B cell (primary cell): ENCODE results near the gene INAFM2. TPM values are rescaled to one million over a fixed set of nuclear protein-coding genes. Genes with fewer than 3 reads are reported as not detected.
A peak's percentile ranks its signal among the peaks of the same experiment; 100 is the strongest.

ENCODE experiments used
- ATAC-seq: fragments of 200-7000 bp; cut with Tn5 transposase; one replicate; pipeline ENCODE4 v1.10.0; 2021; ENCODE audit warnings: low read depth, mild to moderate bottlenecking, moderate number of reproducible peaks, moderate library complexity
- CTCF ChIA-PET: fragments of 350-600 bp; sonication (Branson Sonifier 250); formaldehyde crosslinking; loops from one replicate; lab custom pipeline; 2021; ENCODE audit warnings: antibody characterized with exemption, inconsistent platforms; lab: Charles Lee
- POLR2A ChIA-PET: fragments of 350-600 bp; sonication (Branson Sonifier 250); formaldehyde crosslinking; loops from one replicate; lab custom pipeline; 2021; ENCODE audit warnings: antibody characterized with exemption; lab: Charles Lee
- DNase-seq: peaks from one replicate; pipeline ENCODE4 v3.0.0; 2013
- H2AFZ ChIP-seq: 2 replicates; pipeline ENCODE4 v1.6.1; 2012; ENCODE audit warnings: mild to moderate bottlenecking, low read depth, low read length; ENCODE audit not compliant: insufficient read depth, poor library complexity, severe bottlenecking
- H3K27ac ChIP-seq, 2 donors: 1 replicate in 1 of 2; 2 replicates in 1 of 2; pipeline ENCODE4 v1.5.1; 2012 to 2013; ENCODE audit warnings: low read length in 2 of 2, mild to moderate bottlenecking in 2 of 2, moderate library complexity in 1 of 2
- H3K27me3 ChIP-seq, 4 experiments: fragments of 200-600 bp in 1 of 4; sonication (generic) in 1 of 4; replicated peaks in 1 of 4; 1 replicate in 2 of 4; 2 replicates in 2 of 4; pipeline versions ENCODE4 v1.6.1 to v1.7.0; 2013 to 2016; ENCODE audit warnings: low read length in 3 of 4, mild to moderate bottlenecking in 2 of 4, mixed read lengths in 1 of 4, moderate library complexity in 1 of 4; ENCODE audit not compliant: insufficient read depth in 4 of 4, control insufficient read depth in 3 of 4; ENCODE audit errors: control extremely low read depth in 1 of 4
- H3K36me3 ChIP-seq, 2 experiments: replicated peaks in 1 of 2; 1 replicate in 1 of 2; 2 replicates in 1 of 2; pipeline versions ENCODE4 v1.6.1 to v1.7.1; 2013; ENCODE audit warnings: low read length in 1 of 2; ENCODE audit not compliant: insufficient read depth in 2 of 2, control insufficient read depth in 1 of 2; ENCODE audit errors: control extremely low read depth in 1 of 2, extremely low read depth in 1 of 2
- H3K4me1 ChIP-seq, 2 donors: fragments of 200-600 bp in 1 of 2; sonication (generic) in 1 of 2; 1 replicate in 1 of 2; 2 replicates in 1 of 2; pipeline versions ENCODE4 v1.5.1 to v1.6.1; 2013 to 2017; ENCODE audit warnings: low read length in 2 of 2; ENCODE audit not compliant: control insufficient read depth in 2 of 2, insufficient read depth in 2 of 2
- H3K4me2 ChIP-seq: replicated peaks from 2 replicates; pipeline ENCODE3; 2012; ENCODE audit warnings: mild to moderate bottlenecking, low read depth, low read length; ENCODE audit not compliant: poor library complexity, severe bottlenecking
- H3K4me3 ChIP-seq, 5 experiments: fragments of 200-600 bp in 1 of 5; sonication (generic) in 1 of 5; 1 replicate in 3 of 5; 2 replicates in 2 of 5; pipeline versions ENCODE4 v1.5.1 to v1.7.0; 2011 to 2016; ENCODE audit warnings: low read length in 4 of 5, mild to moderate bottlenecking in 4 of 5, low read depth in 2 of 5, control low read depth in 1 of 5, moderate library complexity in 1 of 5; ENCODE audit not compliant: insufficient read depth in 1 of 5; ENCODE audit errors: control extremely low read depth in 1 of 5, extremely low read depth in 1 of 5
- H3K79me2 ChIP-seq: fragments of 200-600 bp; sonication (generic); one replicate; pipeline ENCODE4 v1.6.0; 2016; ENCODE audit warnings: low read length; ENCODE audit not compliant: control insufficient read depth, insufficient read depth
- H3K9ac ChIP-seq: fragments of 200-600 bp; sonication (generic); 2 replicates; pipeline ENCODE4 v1.6.1; 2017; ENCODE audit warnings: mild to moderate bottlenecking, low read length, moderate library complexity
- H3K9me3 ChIP-seq, 3 donors: one replicate each; pipeline versions ENCODE4 v1.6.1 to v1.7.1; 2013; ENCODE audit warnings: low read length in 2 of 3; ENCODE audit not compliant: control insufficient read depth in 2 of 3, insufficient read depth in 1 of 3; ENCODE audit errors: control extremely low read depth in 1 of 3
- H4K20me1 ChIP-seq: 2 replicates; pipeline ENCODE4 v1.6.0; 2012; ENCODE audit warnings: mild to moderate bottlenecking, low read length; ENCODE audit not compliant: insufficient read depth, control insufficient read depth, poor library complexity, severe bottlenecking
- H3K27ac Mint-ChIP-seq: one replicate; pipeline ENCODE4 v1.8.0; 2021; ENCODE audit warnings: mixed read lengths
- H3K27me3 Mint-ChIP-seq: one replicate; pipeline ENCODE4 v1.8.0; 2021; ENCODE audit warnings: mixed read lengths
- H3K4me1 Mint-ChIP-seq: one replicate; pipeline ENCODE4 v1.8.0; 2021; ENCODE audit warnings: mixed read lengths
- H3K4me3 Mint-ChIP-seq: one replicate; pipeline ENCODE4 v1.8.0; 2021; ENCODE audit warnings: mixed read lengths
- H3K9me3 Mint-ChIP-seq: one replicate; pipeline ENCODE4 v1.8.0; 2022; ENCODE audit warnings: mixed read lengths; ENCODE audit not compliant: insufficient read depth
- CTCF ChIP-seq: fragments of 200-600 bp; IDR thresholded peaks from one replicate; pipeline ENCODE4 v1.8.0; 2022; ENCODE audit warnings: antibody characterized with exemption, mild to moderate bottlenecking
- EZH2 ChIP-seq: IDR thresholded peaks from 2 replicates; pipeline ENCODE4 v1.6.1; 2012; ENCODE audit warnings: borderline replicate concordance, low read depth, mild to moderate bottlenecking, moderate library complexity, low read length; ENCODE audit not compliant: insufficient read depth, poor library complexity, severe bottlenecking
- WGBS: methylation state at CpG from one replicate; pipeline ENCODE4 v1.1.5; 2013; ENCODE audit warnings: missing lambda C conversion rate; ENCODE audit not compliant: insufficient coverage; 5-methylcytosine and 5-hydroxymethylcytosine counted together
- intact Hi-C: fragments of 100-400 bp; cut with micrococcal nuclease; formaldehyde crosslinking; loops from one replicate; pipeline ENCODE4 v1.10.0; 2022
- polyA plus RNA-seq: library from polyadenylated mRNA; depleted of rRNA; stranded (reverse); fragments of >200 nt; gene quantifications from 2 replicates; pipeline ENCODE4 v1.2.3, GENCODE V29; 2012
- total RNA-seq, 2 donors: library from RNA; stranded (reverse); fragments of 120-200 nt in 1 of 2; gene quantifications; 1 replicate in 1 of 2; 2 replicates in 1 of 2; pipeline versions ENCODE4 v1.2.3 to v1.2.4, GENCODE V29; 2013 to 2022

The INAFM2 gene
- total and polyA plus RNA-seq, 2 donors (not counting 1 experiment from before 2014, with no cell fraction given) = 3.0 to 7.0 TPM

- ChIA-PET CTCF (interaction anchor here (0.5 to 6.4 kb wide), 20 partner anchors 10 to 1907 kb away, joined by 3 to 56 read pairs (median 4); partner anchors contain the start of genes BAHD1, DISP2 and IVD), POLR2A (interaction anchor here (0.5 to 1.0 kb wide), 3 partner anchors 10 to 292 kb away, joined by 3 to 7 read pairs (median 3); partner anchors contain the start of genes DISP2 and IVD)
- Histone ChIP-seq H3K79me2 (peaks cover 35% of the 10 kb centered on the region), H3K36me3 (no peaks in the 10 kb centered on the region), H3K9ac (peak overlapping the region; percentile 64), H2AFZ (peak overlapping the region; percentile 95), H3K4me2 (peak overlapping the region; percentile 93), H3K4me3 (peak overlapping the region; percentile 21 to 62 (median 57)), H3K4me1 (peaks cover 14 to 26% of the 10 kb centered on the region in 2 donors), H4K20me1 (peaks cover 25% of the 10 kb centered on the region), H3K27ac (peak overlapping the region; percentile 26 to 43), H3K27me3 (no peaks in the 10 kb centered on the region), H3K9me3 (no peaks in the 10 kb centered on the region)
- intact Hi-C loops = loop anchor here (1.0 kb wide), 6 partner anchors 10 to 54 kb away; partner anchors contain the start of genes DISP2, INAFM2, IVD and KNSTRN
- WGBS = 7% methylated on average over 91 of the region's 91 CpGs
- Mint-ChIP-seq H3K4me3 (peak overlapping the region; percentile 86), H3K27ac (peak overlapping the region; percentile 83), H3K27me3 (no peaks in the 10 kb centered on the region), H3K9me3 (no peaks in the 10 kb centered on the region), H3K4me1 (peaks cover 22% of the 10 kb centered on the region)
- peak; percentile 94 for DNase-seq
- ATAC-seq = peak; percentile 92
- no peak for TF ChIP-seq EZH2
- TF ChIP-seq CTCF = peak; percentile 94
These were observed 44.5 kb downstream of the INAFM2 start for GRCh38 chr15:40367686-40368611.
